Measurements from ENCODE around the gene CENPN.
A peak's percentile ranks its signal among the peaks of the same experiment; 100 is the strongest.

The CENPN gene

GRCh38 chr16:80997139-80997798, 9.7 kb upstream of the CENPN start:
- peaks cover 8% of the 10 kb centered on the region; the same call in 1 of the 2 replicates for H4K20me1 ChIP-seq (ENCODE audit: low read depth, low read length)
- H3K27me3 ChIP-seq (ENCODE audit: low read length), result no peaks in the 10 kb centered on the region
- peak overlapping the region; percentile 20 for H3K4me2 ChIP-seq (ENCODE audit: low read depth, low read length, poor library complexity, severe bottlenecking)
- no peak for TF ChIP-seq EZH2phosphoT487 (conservative IDR thresholded peaks at IDR 0.05; ENCODE audit: low read length)
- no peak for TF ChIP-seq CTCF (IDR thresholded peaks at IDR 0.05; ENCODE audit: insufficient read depth, low read length, poor library complexity, severe bottlenecking)
- no peaks in the 10 kb centered on the region for H3K9me2 ChIP-seq (replicated peaks; ENCODE audit: insufficient read depth, low read length)
- no peaks in the 10 kb centered on the region for H3K36me3 ChIP-seq (ENCODE audit: low read length)
- H3K9ac ChIP-seq (ENCODE audit: low read length), result no peak overlapping the region
- H2AFZ ChIP-seq (ENCODE audit: low read depth, low read length, severe bottlenecking), result no peak overlapping the region
- H3K4me3 ChIP-seq (ENCODE audit: insufficient read depth, low read length, poor library complexity, severe bottlenecking), result no peak overlapping the region
- H3K79me2 ChIP-seq (ENCODE audit: insufficient read depth, low read length), result peaks cover 99% of the 10 kb centered on the region
- H3K27ac ChIP-seq (ENCODE audit: low read depth, low read length), result no peak overlapping the region
- no peaks in the 10 kb centered on the region for H3K9me3 ChIP-seq (ENCODE audit: insufficient read depth, low read length)
- no peaks in the 10 kb centered on the region for H3F3A ChIP-seq (ENCODE audit: insufficient read depth)

- H4K20me1 ChIP-seq (ENCODE audit: low read depth, low read length), result peaks cover 11% of the 10 kb centered on the region; the same call in 1 of the 2 replicates
- H3K79me2 ChIP-seq (ENCODE audit: insufficient read depth, low read length), result peaks cover 99% of the 10 kb centered on the region
- no peaks in the 10 kb centered on the region for H3K9me3 ChIP-seq (ENCODE audit: insufficient read depth, low read length)
- H3F3A ChIP-seq (ENCODE audit: insufficient read depth), result no peaks in the 10 kb centered on the region
- H2AFZ ChIP-seq (ENCODE audit: low read depth, low read length, severe bottlenecking), result no peak overlapping the region
- no peaks in the 10 kb centered on the region for H3K36me3 ChIP-seq (ENCODE audit: low read length)
- peak overlapping the region; percentile 20 for H3K4me2 ChIP-seq (ENCODE audit: low read depth, low read length, poor library complexity, severe bottlenecking)
- no peaks in the 10 kb centered on the region for H3K27me3 ChIP-seq (ENCODE audit: low read length)
- no peak overlapping the region for H3K27ac ChIP-seq (ENCODE audit: low read depth, low read length)
- no peak overlapping the region for H3K9ac ChIP-seq (ENCODE audit: low read length)
- no peaks in the 10 kb centered on the region for H3K9me2 ChIP-seq (replicated peaks; ENCODE audit: insufficient read depth, low read length)
- TF ChIP-seq EZH2phosphoT487 (conservative IDR thresholded peaks at IDR 0.05; ENCODE audit: low read length) (no peak), CTCF (IDR thresholded peaks at IDR 0.05; ENCODE audit: insufficient read depth, low read length, poor library complexity, severe bottlenecking) (no peak)
- H3K4me3 ChIP-seq (ENCODE audit: insufficient read depth, low read length, poor library complexity, severe bottlenecking), result no peak overlapping the region
Measured at GRCh38 chr16:80997964-80998620, 8.9 kb upstream of the CENPN start.

GRCh38 chr16:81000873-81001272, 6.1 kb upstream of the CENPN start:
- TF ChIP-seq CTCF (IDR thresholded peaks at IDR 0.05; ENCODE audit: insufficient read depth, low read length, poor library complexity, severe bottlenecking) (no peak), EZH2phosphoT487 (conservative IDR thresholded peaks at IDR 0.05; ENCODE audit: low read length) (no peak)
- H3F3A ChIP-seq (ENCODE audit: insufficient read depth), result 0 out of 2 replicates have a peak, but pooled peaks cover 7% of the 10 kb centered on the region
- H3K27me3 ChIP-seq (ENCODE audit: low read length), result no peaks in the 10 kb centered on the region
- H3K4me3 ChIP-seq (ENCODE audit: insufficient read depth, low read length, poor library complexity, severe bottlenecking), result no peak overlapping the region
- H4K20me1 ChIP-seq (ENCODE audit: low read depth, low read length), result peaks cover 30% of the 10 kb centered on the region
- H3K79me2 ChIP-seq (ENCODE audit: insufficient read depth, low read length), result peaks cover 98% of the 10 kb centered on the region
- no peak overlapping the region for H3K9ac ChIP-seq (ENCODE audit: low read length)
- H3K36me3 ChIP-seq (ENCODE audit: low read length), result no peaks in the 10 kb centered on the region
- no peak overlapping the region for H3K27ac ChIP-seq (ENCODE audit: low read depth, low read length)
- H3K9me2 ChIP-seq (replicated peaks; ENCODE audit: insufficient read depth, low read length), result no peaks in the 10 kb centered on the region
- no peaks in the 10 kb centered on the region for H3K9me3 ChIP-seq (ENCODE audit: insufficient read depth, low read length)
- no peak overlapping the region for H3K4me2 ChIP-seq (ENCODE audit: low read depth, low read length, poor library complexity, severe bottlenecking)
- no peak overlapping the region for H2AFZ ChIP-seq (ENCODE audit: low read depth, low read length, severe bottlenecking)

Data from SU-DHL-6 (cell line).